HG03108 (cell line): ENCODE results near the gene ELFN1.

Source experiments
- ATAC-seq: cut with Tn5 transposase; IDR thresholded peaks from one replicate; pipeline ENCODE4 v1.9.1; 2021; ENCODE audit warnings: moderate library complexity; ENCODE audit not compliant: unreplicated experiment

The ELFN1 gene

DNA sequence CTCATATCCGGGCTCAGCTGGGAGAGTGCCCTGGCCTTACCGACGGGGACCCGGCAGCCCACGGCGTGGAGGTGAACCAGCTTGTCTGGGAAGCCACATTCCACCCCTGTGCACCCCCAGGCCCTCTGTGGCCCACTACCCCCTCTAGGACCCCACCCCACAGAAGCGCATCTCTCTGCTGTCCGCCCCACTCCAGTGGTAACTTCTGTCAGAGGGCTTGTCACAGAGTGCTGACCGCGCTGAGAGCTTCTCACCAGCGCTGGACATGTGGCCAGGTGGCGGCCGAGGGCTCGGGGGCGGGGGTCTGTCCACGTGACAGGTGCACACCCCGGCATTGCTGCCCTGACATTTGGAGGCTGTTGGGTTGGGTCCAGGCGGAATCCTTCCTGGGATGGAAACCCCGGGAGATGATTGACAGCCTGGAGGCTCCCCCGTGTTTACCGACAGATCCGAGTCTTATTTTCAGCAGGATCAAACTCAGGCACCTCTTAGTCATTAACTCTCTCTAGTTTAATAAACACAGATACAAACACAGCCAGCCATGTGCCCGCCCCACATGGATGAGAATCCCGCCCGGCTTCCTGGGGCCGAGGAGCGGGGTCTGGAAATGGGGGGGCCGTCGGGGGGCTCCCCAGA is 5.1 kb downstream of the ELFN1 start:
- no peak for ATAC-seq

DNA sequence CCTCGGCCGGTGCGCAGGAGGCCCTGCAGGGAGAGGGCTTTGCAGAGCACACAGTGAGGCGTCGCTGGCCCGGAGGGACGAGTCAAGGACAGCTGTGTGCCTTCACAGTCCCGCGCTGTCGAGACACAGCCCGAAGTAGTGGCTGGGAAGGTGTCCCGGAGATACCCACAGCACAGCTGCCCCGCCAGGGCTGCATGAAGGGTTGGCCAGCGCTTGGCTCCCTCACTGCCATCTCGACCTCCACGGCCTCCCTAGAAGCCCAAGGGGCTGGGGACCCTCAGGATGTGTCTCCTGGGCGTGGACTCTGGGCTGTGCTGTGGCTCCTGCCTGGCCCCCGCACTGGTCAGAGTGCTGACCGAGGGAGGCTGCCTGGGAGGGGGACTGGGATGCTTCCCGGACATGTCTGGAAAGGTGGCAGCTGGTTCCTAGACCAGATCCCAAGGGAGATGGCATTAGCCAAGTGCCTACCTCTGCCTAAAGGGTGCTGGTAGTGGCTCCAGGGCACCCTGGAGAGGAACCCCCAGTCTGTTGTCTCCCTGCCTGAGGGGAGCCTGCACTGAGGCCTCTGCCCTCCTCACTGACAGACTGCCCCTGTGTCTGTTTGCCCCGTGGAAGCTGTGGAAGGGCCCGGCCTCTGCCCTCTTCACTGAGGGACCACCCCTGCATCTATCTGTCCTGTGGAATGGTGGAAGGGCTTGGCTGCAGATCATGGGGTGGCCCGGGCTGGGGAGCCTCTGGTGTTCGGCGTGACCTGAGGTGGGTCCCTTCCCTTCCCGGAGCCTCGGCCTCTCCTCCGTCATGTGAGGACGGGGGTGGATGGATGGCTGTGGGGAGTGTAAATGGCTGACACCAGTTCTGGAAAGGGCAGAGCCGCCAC is 5.8 kb downstream of the ELFN1 start:
- ATAC-seq: no peak

DNA sequence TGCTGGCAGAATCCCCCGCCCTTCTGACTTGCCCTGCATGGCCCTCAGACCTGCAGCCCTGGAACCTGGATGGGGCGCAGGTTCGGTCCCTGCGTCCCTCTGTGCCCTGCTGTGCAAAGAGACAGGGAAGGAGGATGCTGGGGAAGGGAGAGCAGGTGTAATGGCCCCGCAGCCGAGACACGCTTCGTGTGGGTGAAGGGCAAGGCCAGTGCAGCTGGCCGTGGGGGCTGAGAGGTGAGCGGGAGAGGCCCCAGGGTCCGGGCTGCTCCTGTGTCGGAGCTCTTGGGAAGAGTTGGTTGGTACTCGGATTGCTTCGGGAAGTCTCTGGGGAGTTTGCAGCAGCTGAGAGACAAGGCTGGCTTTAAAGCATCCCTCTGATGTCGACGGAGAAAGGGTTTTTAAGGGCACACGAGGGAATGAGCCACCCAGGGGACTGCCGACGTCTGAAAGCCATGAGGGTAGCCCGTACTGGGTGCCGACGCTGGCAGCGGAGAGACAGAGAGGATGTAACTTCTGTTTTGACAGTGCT is 6.5 kb downstream of the ELFN1 start:
- no peak for ATAC-seq

DNA sequence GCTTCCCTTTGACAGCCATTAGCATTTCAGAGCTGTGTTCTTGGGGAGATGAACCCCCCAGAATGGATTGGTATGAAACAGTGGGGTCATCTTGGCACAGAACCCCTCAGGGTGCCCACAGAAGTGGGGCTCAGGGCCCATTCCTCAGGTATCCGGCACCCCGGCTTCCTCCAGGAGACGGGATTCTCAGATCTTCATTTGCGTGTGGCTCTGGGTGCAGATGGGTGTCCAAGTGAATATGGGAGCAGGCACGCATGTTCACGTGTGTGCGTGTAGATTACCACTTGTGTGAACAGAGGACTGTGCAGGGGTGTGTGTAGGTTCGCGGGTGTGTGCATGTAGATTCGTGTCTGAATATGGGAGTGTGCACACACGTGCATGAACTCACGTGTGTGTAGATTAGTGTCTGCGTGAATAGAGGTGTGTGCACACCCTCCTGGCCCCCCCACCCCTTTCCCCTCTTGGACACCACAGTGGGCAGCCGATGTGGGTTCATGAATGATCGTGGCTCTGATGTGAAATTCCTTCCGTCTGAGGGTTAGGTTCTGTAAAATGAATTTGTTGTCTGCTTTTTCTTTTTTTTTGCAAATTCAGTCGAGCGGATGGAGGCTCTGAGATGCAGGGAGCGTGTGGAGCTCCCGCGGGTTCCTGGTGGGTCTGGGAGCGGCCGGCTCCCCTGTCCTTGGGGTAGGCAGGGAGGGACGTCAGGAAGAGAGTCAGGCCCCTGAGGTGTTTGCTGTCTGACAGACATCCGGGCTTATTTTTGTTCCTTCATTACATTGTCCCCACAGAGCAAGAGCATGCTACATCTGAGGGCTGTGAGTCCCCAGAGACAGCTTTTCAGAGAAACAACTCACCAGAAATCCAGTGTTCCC is 7.4 kb downstream of the ELFN1 start:
- no peak for ATAC-seq

DNA sequence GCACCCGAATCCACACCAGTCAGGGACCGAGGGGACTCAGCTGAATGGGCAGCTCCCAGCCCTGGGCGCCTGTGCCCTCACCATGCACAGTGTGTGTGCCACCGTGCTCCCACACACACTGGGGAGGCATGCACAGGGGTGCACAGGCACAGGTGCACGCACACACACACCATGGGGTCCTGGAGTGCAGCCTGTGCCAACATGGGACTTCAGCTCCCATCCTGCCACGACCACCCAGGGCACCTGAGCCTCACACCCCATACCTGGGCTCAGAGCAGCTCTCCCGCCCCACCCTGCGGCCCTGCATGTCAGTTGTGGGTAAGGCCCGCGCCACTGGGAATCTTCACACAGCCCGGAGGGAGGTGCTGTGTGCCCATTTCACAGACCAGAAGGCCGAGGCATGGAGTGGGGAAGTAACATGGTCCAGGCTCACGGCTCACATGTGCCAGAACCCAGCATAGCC is 8.0 kb downstream of the ELFN1 start:
- ATAC-seq: no peak

DNA sequence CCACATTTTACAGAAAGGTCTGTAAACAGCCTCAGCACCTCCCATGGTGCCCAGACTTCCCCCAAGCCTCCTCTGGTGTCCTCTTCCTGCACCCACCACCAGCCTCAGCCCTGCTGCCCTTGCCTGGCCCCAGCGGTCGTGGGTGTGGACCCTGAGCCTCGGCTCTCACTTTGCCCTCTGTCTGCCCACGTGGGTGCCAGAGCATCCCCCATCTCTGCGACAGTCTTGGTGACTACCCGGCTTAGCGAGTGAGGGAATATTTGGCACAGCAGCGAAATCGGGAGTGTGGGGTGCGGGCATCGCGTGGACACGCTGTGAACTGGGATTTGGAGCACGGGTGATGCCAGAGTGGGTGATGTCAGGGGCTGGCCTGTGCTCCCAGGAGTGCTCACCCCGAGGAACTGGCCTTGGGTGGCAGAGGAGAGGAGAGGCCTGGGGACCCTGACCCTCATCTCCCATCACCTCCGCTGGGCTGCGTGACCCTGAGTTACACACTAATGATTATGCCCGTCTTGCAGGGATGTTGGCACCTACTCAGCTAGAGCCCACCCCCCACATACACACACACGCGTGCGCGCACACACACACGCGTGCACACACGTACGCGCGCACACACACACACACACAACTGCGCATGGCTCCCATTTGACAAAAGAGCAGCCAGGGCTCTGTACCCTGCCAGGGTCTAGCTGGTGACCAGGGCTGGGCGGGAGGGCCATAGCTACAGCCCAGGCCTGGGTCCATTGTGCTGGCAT is 8.7 kb downstream of the ELFN1 start:
- no peak for ATAC-seq

DNA sequence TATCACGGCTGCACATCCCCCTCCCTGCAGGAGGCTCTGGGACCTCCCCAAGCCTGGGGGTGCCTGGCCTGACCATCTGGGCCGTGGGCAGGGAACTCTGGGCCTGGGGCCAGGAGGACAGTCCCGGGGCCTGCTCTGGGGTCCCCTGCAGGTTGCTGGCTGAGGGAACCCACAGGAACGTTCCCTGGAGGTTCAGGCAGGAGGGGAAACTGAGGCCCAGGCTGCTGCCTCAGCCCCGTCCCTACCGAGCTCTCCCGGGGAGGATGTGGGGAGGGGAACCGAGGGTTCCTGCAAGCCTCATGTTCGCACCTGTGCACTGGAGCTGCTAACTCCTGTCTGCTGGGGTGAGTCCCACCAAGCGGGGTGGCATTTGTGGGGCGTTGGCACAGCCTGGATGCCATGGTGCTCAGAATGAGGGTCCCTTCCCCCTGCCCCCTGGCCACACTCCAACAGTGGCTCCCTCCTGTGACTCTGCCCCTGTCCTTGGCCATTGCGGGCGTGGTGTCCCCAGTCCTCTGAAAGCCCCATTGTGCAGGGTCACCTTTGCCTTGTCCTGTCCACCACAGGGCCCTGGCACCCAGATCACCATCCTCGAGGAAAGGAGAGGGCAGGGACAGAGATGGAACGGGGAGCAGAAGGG is 9.4 kb downstream of the ELFN1 start:
- ATAC-seq: no peak

DNA sequence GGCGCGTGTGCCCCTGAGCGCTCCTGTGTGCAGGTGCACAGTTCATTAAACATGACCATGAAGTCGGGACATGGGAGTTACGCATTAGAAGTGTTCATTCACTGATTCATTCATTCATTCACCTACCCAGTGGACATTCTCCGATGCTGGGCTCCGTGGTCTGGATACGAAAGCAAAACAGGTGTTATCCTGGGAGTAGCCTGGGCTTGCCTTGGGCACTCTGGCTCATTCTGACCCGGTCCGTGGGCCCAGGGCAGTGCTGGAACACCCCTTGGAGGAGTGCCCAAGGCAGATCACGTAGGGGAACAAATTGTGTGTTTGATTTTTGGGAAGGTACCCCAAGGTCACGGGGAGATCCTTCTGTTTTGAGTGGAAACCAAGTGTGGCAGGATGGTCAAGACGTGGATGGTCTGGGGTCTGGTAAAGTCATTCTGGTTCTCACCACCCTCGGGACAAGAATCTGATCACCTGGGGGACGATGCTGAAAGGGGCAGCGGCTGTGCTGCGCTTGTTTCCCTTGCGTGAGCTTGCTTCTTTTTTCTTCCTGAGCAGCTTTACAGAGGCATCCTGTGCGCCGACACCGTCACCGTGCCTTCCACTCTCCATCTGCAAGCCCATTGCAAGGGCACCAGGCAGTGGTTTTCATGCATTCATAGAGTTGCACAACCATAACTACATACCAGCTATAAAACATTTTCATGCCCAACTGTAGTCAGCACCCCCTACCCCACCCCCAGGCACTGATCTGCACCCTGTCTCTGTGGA is 10.1 kb downstream of the ELFN1 start:
- ATAC-seq: no peak

DNA sequence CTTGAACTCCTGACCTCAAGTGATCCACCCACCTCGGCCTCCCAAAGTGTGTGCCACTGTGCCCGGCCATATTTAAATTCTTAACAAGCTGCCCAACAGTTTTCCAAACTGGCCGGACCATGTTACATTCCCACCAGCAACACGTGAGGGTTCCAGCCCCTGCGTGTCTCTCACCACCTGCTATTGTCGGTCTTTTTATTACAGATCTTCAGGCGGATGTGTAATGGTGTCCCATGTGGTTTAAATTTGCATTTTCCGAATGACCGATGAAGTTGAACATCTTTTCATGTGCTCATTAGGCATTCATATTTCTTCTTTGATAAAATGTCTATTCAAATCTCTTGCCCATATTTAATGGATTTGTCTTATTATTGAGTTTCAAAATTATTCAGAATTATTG is 11.5 kb downstream of the ELFN1 start:
- ATAC-seq: no peak

DNA sequence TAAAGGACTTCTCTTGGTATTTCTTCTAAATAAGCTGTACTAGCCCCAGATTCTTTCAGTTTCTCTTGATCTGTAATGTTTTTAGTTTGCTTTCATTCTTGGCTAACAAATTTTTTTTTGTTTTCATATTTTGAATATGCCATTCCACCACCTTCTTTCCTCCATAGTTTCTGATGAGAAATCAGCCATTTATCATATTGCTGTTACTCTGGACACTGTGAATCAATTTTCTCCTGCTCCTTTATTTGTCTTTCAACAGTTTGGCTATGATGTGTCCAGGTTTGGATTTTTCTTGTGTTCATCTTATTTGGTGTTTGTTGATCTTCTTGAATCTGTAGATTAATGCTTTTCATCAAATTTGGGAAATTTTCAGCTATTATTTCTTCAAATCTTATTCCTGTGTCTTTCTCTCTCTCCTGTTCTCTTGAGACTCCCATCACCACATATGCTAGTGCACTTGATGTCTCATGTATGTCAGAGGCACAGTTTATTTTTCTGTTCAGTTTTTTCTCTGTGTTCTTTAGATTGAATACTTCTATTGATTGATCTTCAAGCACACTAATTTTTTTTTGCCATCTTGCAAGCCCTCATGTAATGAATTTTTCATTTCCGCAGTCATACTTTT is 15.0 kb downstream of the ELFN1 start:
- ATAC-seq: no peak

DNA sequence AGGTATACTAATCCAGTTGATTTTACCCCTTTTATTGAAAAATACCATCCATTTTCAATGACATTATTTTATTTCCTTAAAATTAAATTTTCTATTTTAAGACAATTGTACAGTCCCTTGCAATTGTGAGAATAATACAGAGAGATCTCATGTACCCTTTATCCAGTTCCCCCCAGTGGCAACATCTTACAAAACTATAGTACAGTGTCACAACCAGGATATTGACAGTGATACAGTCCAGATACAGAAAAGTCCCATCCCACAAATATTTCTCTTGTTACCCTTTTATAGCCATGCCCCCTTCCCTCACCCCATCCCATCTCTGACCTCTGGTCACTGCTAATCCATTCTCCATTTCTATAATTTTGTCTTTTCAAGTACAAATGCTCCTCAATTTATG is 18.5 kb downstream of the ELFN1 start:
- no peak for ATAC-seq

DNA sequence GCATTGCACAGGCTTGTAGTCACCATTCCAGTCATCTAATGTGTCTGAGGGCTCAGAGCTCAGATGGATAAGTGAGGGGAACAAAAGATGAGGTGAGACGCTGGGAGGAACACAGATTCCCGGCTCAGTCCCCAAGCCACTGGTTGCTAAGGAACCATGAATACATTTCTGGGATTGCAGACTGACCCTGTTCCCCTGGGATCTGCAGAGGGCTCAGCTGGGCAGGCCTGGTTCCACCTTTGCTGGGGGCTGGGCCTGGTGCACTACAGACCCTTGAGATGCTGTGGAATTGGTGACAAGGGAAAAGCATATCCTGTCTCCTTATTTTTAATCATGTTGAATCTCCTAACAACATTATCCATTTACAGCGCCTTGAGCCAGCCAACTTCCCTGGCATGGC is 19.2 kb downstream of the ELFN1 start:
- ATAC-seq: no peak

DNA sequence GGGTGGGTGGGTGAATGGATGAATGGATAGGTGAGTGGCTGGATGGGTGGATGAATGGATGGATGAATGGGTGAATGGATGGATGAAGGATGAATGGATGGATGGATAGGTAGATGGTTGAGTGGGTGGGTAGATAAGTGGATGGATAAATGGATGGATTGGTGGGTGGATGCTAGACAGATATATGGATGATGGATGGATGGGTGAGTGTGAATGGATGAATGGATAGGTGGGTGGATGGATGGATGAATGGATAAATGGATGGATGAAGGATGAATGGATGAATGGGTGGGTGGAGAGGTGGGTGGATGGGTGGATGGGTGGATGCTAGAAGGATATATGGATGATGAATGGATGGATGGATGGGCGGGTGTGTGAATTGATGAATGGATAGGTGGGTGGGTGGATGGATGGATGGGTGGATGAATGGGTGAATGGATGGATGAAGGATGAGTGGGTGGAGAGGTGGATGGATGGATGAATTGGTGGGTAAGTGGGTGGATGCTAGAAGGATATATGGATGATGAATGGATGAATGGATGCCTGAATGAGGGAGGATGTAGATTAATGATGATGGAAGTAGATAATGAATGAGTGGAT is 20.4 kb downstream of the ELFN1 start:
- no peak for ATAC-seq

DNA sequence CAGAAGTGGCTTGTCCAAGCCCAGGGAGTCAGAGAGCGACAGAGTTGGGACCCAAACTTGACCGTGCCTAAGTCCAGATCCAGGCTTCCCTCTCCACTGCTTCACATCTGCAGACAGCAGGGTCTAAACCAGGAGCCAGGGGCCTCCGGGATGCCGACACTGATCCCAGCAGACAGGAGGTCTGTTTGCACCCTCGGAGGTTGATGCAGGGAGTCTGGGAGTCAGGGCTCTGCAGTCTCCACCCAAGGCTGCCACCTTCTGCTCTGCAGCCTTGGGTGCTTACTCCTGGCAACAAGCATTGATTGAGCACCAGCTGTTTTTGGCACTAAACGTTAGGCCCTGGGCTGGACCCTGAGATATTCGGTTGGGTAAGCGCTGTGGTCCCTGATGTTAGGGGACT is 21.0 kb downstream of the ELFN1 start:
- ATAC-seq: no peak

DNA sequence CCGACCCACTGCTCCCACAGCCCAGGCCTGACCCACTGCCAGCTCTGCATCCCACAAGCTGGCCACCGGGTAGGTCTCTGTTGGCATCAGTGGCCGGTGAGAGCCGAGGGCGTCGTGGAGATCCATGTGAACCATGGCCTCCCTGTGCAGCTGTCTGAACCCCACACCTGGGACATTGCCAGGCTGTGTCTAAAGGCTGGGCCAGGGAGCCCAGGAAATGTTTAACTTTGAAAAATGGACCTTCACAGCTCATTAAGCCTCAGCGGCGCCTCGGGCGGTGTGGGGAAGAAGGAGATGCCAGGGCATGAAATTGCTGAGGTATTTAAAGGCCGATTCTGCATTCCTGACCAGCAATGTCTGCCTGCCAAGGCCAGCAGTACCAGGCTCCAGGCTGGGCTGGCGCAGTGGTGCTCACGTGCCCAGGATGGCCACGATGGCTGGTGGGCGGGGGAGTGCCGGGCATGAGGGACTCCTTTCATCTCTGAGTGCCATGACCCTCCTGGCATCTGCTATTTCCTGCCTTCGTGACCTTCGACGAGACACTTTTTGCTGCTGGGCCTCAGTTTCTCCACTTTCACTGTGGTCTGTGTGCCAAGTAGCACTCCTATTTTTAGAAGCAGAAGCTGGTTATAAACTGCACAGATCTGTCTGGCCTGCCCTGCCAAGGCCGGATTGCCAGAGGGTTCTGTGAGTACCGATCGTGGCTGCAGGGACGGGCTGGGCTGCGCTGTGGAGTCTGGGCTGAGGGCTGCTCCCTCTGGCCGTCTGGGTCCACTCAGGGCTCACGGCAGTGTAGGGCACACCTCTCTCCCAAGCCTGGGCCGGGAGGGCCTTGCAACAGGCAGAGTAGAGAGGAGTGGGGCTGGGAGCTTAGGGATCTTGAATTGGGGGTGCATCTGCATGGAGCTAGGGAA is 21.8 kb downstream of the ELFN1 start:
- no peak for ATAC-seq

DNA sequence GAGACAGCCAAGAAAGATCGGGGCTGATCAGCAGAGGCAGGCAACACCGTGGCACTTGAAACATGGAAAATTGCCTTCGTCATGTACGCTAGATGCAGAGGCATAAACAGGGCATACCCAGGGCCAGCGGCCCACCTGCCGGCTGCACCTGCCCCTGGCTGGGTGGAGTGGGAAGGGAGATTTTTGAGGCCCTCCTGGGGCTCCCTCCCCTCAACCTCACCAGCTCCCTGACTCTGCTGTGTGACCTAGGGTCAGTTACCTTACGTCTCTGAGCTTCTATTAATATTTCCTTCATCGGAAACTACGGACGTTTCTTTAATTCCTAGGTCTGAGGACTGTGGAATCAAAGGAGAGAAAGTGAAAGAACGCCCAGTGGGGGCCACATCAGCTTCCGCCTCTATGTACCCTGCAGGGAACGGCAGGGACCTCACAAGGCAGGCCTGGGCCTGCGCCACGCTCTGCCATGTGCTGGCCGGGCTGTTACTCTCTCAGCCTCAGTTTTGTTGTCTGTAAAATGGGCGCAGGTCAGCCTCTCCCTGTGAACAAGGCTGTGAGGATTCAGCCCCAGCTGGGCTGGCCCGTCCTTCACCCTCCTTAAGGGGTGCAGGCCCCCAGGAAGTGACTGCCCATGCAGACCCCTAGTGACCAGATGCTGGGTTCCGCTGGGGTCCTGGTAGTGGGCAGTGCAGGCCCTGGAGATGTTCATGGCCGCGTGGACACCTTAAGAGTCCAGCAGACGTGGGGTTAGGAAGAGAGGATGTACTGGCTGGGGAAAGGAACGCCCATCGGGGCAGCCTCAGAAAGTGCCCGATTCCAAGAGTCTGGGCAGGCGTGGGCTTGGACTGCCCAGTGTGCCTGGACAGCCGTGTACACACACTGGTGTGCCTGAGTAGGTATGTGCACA is 22.7 kb downstream of the ELFN1 start:
- no peak for ATAC-seq
